KMS-11 (cell line): ENCODE results near the gene EPS8L3.

Source experiments
- H2AFZ ChIP-seq: fragments of 200-600 bp; sonication (generic); 2 replicates; pipeline ENCODE4 v1.6.1; 2016; ENCODE audit warnings: antibody characterized with exemption, mixed run types, low read depth
- H3K27ac ChIP-seq: fragments of 200-600 bp; sonication (generic); 2 replicates; pipeline ENCODE4 v1.6.1; 2016; ENCODE audit warnings: mild to moderate bottlenecking, mixed run types
- H3K27me3 ChIP-seq: fragments of 200-600 bp; sonication (generic); 2 replicates; pipeline ENCODE4 v1.6.1; 2017; ENCODE audit warnings: mild to moderate bottlenecking, low read depth, mixed run types, moderate library complexity; ENCODE audit not compliant: insufficient read depth
- H3K36me3 ChIP-seq: fragments of 200-600 bp; sonication (generic); 2 replicates; pipeline ENCODE4 v1.6.1; 2017; ENCODE audit warnings: mild to moderate bottlenecking, mixed run types; ENCODE audit not compliant: insufficient read depth
- H3K4me1 ChIP-seq: fragments of 200-600 bp; sonication (generic); 2 replicates; pipeline ENCODE4 v1.6.1; 2016; ENCODE audit warnings: mild to moderate bottlenecking, low read depth, mixed run types; ENCODE audit not compliant: poor library complexity, severe bottlenecking
- H3K4me2 ChIP-seq: fragments of 200-600 bp; sonication (generic); 2 replicates; pipeline ENCODE4 v1.7.0; 2016; ENCODE audit warnings: mild to moderate bottlenecking, mixed run types
- H3K4me3 ChIP-seq: fragments of 200-600 bp; sonication (generic); IDR thresholded peaks from 2 replicates; pipeline ENCODE4 v1.6.1; 2017; ENCODE audit warnings: low read depth, low read length, mixed read lengths; ENCODE audit not compliant: insufficient read depth
- H3K79me2 ChIP-seq: fragments of 200-600 bp; sonication (generic); 2 replicates; pipeline ENCODE4 v1.6.1; 2016; ENCODE audit warnings: low read depth, mixed run types; ENCODE audit not compliant: insufficient read depth
- H3K9ac ChIP-seq: fragments of 200-600 bp; sonication (generic); 2 replicates; pipeline ENCODE4 v1.6.1; 2016; ENCODE audit warnings: mild to moderate bottlenecking, mixed run types
- H4K20me1 ChIP-seq: fragments of 200-600 bp; sonication (generic); 2 replicates; pipeline ENCODE4 v1.6.1; 2016; ENCODE audit warnings: mild to moderate bottlenecking, mixed run types; ENCODE audit not compliant: insufficient read depth
- CTCF ChIP-seq: fragments of 200-600 bp; sonication (generic); conservative IDR thresholded peaks from 2 replicates; pipeline ENCODE4 v1.6.1; 2017; ENCODE audit warnings: low read depth, mild to moderate bottlenecking, antibody characterized with exemption, low read length, moderate library complexity, mixed read lengths

EPS8L3 gene

GRCh38 chr1:109788695-109789521, 25.2 kb upstream of the EPS8L3 start:
- Histone ChIP-seq H3K4me2 (no peak overlapping the region; the same call in 1 of the 2 replicates), H3K9ac (no peak overlapping the region)

GRCh38 chr1:109787845-109788601, 24.3 kb upstream of the EPS8L3 start:
- Histone ChIP-seq H4K20me1 (no peaks in the 10 kb centered on the region), H3K4me3 (no peak overlapping the region), H3K27me3 (no peaks in the 10 kb centered on the region), H3K79me2 (no peaks in the 10 kb centered on the region), H3K4me2 (no peak overlapping the region), H3K9ac (no peak overlapping the region), H3K36me3 (no peaks in the 10 kb centered on the region), H3K4me1 (peaks cover 37% of the 10 kb centered on the region), H3K27ac (no peak overlapping the region), H2AFZ (no peak overlapping the region)
- no peak for TF ChIP-seq CTCF

More at GRCh38 chr1:109788695-109789521, 25.2 kb upstream of the EPS8L3 start:
- Histone ChIP-seq H3K79me2 (no peaks in the 10 kb centered on the region), H3K27ac (0 out of 2 replicates have a peak overlapping the region, but pooled peaks have one; percentile 11), H2AFZ (peak overlapping the region; percentile 39; the same call in 1 of the 2 replicates), H3K4me3 (no peak overlapping the region), H3K36me3 (no peaks in the 10 kb centered on the region), H3K27me3 (no peaks in the 10 kb centered on the region), H4K20me1 (no peaks in the 10 kb centered on the region), H3K4me1 (peaks cover 42% of the 10 kb centered on the region)
- peak; percentile 44; the same call in 1 of the 2 replicates for TF ChIP-seq CTCF

- no peak overlapping the region for H3K4me2 ChIP-seq
- no peak for TF ChIP-seq CTCF
- H3K4me3 ChIP-seq = no peak overlapping the region
- no peaks in the 10 kb centered on the region for H3K36me3 ChIP-seq
- H4K20me1 ChIP-seq = no peaks in the 10 kb centered on the region
- no peak overlapping the region for H3K9ac ChIP-seq
- no peak overlapping the region for H2AFZ ChIP-seq
- H3K79me2 ChIP-seq = no peaks in the 10 kb centered on the region
- H3K27ac ChIP-seq = no peak overlapping the region
- peaks cover 34% of the 10 kb centered on the region for H3K4me1 ChIP-seq
- no peaks in the 10 kb centered on the region for H3K27me3 ChIP-seq
Measured at GRCh38 chr1:109787211-109787844, 23.6 kb upstream of the EPS8L3 start.

- H3K4me2 ChIP-seq = no peak overlapping the region
- no peaks in the 10 kb centered on the region for H3K79me2 ChIP-seq
- H3K4me3 ChIP-seq = no peak overlapping the region
- H3K36me3 ChIP-seq = no peaks in the 10 kb centered on the region
- no peak overlapping the region for H2AFZ ChIP-seq
- H3K27me3 ChIP-seq = no peaks in the 10 kb centered on the region
- no peak overlapping the region for H3K27ac ChIP-seq
- peaks cover 27% of the 10 kb centered on the region for H3K4me1 ChIP-seq
- no peaks in the 10 kb centered on the region for H4K20me1 ChIP-seq
- no peak overlapping the region for H3K9ac ChIP-seq
- TF ChIP-seq CTCF = no peak
Measured at GRCh38 chr1:109786531-109787021, 22.9 kb upstream of the EPS8L3 start.
